GM12878 (cell line): ENCODE measurements around the gene CLPTM1L. TPM values are rescaled to one million over a fixed set of nuclear protein-coding genes. Genes with fewer than 3 reads are reported as not detected.

Experiments used
- ATAC-seq: fragments of 200-7000 bp; cut with Tn5 transposase; 3 replicates; pipeline ENCODE4 v1.9.1; 2020; ENCODE audit warnings: mild to moderate bottlenecking, moderate library complexity
- BruUV-seq: library from RNA; stranded (reverse); fragments of 400-500 nt; replicated peaks from 2 replicates; lab custom pipeline; 2021; lab: Mats Ljungman, UMichigan
- CTCF ChIA-PET: fragments of 300-600 bp; sonication (Branson Sonifier 250); formaldehyde crosslinking; extraction: SDS; loops from one replicate; lab custom pipeline; 2021; ENCODE audit warnings: inconsistent platforms; lab: Yijun Ruan, JAX
- POLR2A ChIA-PET: fragments of 350-600 bp; formaldehyde crosslinking; extraction: SDS; loops from one replicate; lab custom pipeline; 2021; ENCODE audit warnings: inconsistent platforms; lab: Charles Lee
- RAD21 ChIA-PET: fragments of 300-600 bp; sonication (Branson Sonifier 250); formaldehyde crosslinking; loops from one replicate; lab custom pipeline; 2023; ENCODE audit warnings: antibody characterized with exemption; ENCODE audit not compliant: unreplicated experiment; lab: Charles Lee
- SMC1A ChIA-PET: fragments of 300-600 bp; sonication (Branson Sonifier 250); formaldehyde crosslinking; loops from one replicate; lab custom pipeline; 2023; ENCODE audit not compliant: unreplicated experiment, uncharacterized antibody; lab: Charles Lee
- DNase-seq: peaks from one replicate; pipeline ENCODE4 v3.0.0-alpha.2; 2011; ENCODE audit warnings: low read depth, low spot score
- FAIRE-seq: peaks from 3 replicates; lab custom pipeline; 2011; peaks lifted over from hg19 to GRCh38; lab: Jason Lieb, UNC
- H2AFZ ChIP-seq: 2 replicates; pipeline ENCODE4 v1.6.0; 2011; ENCODE audit warnings: low read depth, low read length, control low read depth; ENCODE audit not compliant: control insufficient read depth
- H3K27ac ChIP-seq: 2 replicates; pipeline ENCODE4 v1.5.1; 2011; ENCODE audit warnings: control low read depth; ENCODE audit not compliant: control insufficient read depth, insufficient read depth
- H3K27me3 ChIP-seq, 2 experiments: replicated peaks in 1 of 2; 2 replicates each; pipeline versions ENCODE4 v1.6.0 to v1.6.1; 2011; ENCODE audit warnings: low read length in 1 of 2; ENCODE audit not compliant: control insufficient read depth in 2 of 2, insufficient read depth in 2 of 2
- H3K36me3 ChIP-seq, 2 experiments: 2 replicates each; pipeline ENCODE4 v1.5.1; 2011; ENCODE audit warnings: low read length in 1 of 2; ENCODE audit not compliant: control insufficient read depth in 2 of 2, insufficient read depth in 2 of 2
- H3K4me1 ChIP-seq: 2 replicates; pipeline ENCODE4 v1.6.1; 2011; ENCODE audit warnings: mild to moderate bottlenecking, low read length, moderate library complexity, mixed read lengths; ENCODE audit not compliant: control insufficient read depth, insufficient read depth
- H3K4me2 ChIP-seq: 2 replicates; pipeline ENCODE4 v1.6.0; 2011; ENCODE audit warnings: control low read depth; ENCODE audit not compliant: control insufficient read depth, insufficient read depth
- H3K4me3 ChIP-seq: fragments of 200-600 bp; sonication (generic); 2 replicates; pipeline ENCODE4 v1.5.1; 2016
- H3K79me2 ChIP-seq: 2 replicates; pipeline ENCODE4 v1.6.0; 2011; ENCODE audit warnings: low read length; ENCODE audit not compliant: control insufficient read depth, insufficient read depth
- H3K9ac ChIP-seq: 2 replicates; pipeline ENCODE4 v1.8.0; 2011; ENCODE audit warnings: low read length, control low read depth, mixed read lengths; ENCODE audit not compliant: control insufficient read depth, insufficient read depth
- H3K9me3 ChIP-seq: replicated peaks from 3 replicates; pipeline ENCODE4 v1.5.1; 2011; ENCODE audit warnings: mild to moderate bottlenecking, low read length; ENCODE audit not compliant: control insufficient read depth, insufficient read depth
- H4K20me1 ChIP-seq: 2 replicates; pipeline ENCODE4 v1.6.0; 2011; ENCODE audit not compliant: control insufficient read depth, insufficient read depth
- KAT2A ChIP-seq: conservative IDR thresholded peaks from 2 replicates; pipeline ENCODE4 v1.6.1; 2011; ENCODE audit warnings: low read depth, low read length; ENCODE audit not compliant: control insufficient read depth
- KLF5 ChIP-seq: fragments of 450-650 bp; IDR thresholded peaks from 2 replicates; pipeline ENCODE4 v1.6.1; 2014; ENCODE audit warnings: mild to moderate bottlenecking; ENCODE audit not compliant: partially characterized antibody
- MEF2A ChIP-seq: IDR thresholded peaks from 2 replicates; pipeline ENCODE4 v1.6.1; 2011; ENCODE audit warnings: low read depth, mild to moderate bottlenecking, low read length, moderate library complexity; ENCODE audit not compliant: insufficient read depth
- NRF1 ChIP-seq: conservative IDR thresholded peaks from 2 replicates; pipeline ENCODE4 v1.6.1; 2011; ENCODE audit warnings: mild to moderate bottlenecking, low read depth, low read length, improper control_type of control experiment
- STAT3 ChIP-seq: IDR thresholded peaks from 2 replicates; pipeline ENCODE4 v1.6.1; 2011; ENCODE audit warnings: low read depth, low read length, improper control_type of control experiment
- TBL1XR1 ChIP-seq: IDR thresholded peaks from 2 replicates; pipeline ENCODE4 v1.6.1; 2012; ENCODE audit warnings: low read depth, low read length, improper control_type of control experiment
- WGBS: methylation state at CpG from one replicate; pipeline ENCODE4 v1.1.6; 2016; ENCODE audit warnings: low lambda C conversion rate; ENCODE audit not compliant: insufficient replicate concordance, insufficient coverage; ENCODE audit errors: missing lambda C conversion rate; 5-methylcytosine and 5-hydroxymethylcytosine counted together
- in situ Hi-C: fragments of 300-500 bp; cut with MboI; formaldehyde crosslinking; loops from 9 replicates; pipeline ENCODE4 v1.14.3; 2018; ENCODE audit warnings: mixed read lengths
- intact Hi-C: fragments of 100-400 bp; cut with micrococcal nuclease; formaldehyde crosslinking; loops from one replicate; pipeline ENCODE4 v1.14.2; 2022; ENCODE audit not compliant: unreplicated experiment
- polyA plus RNA-seq, 11 experiments: library from polyadenylated mRNA; depleted of rRNA in 4 of 11; unstranded in 6 of 11; stranded (reverse) in 5 of 11; fragments of >200 nt; fragmentation: Nextera tagmentation in 4 of 11; fragmentation: Illumina TruSeq in 1 of 11; extraction: Ambion mirVana in 4 of 11; extraction: Trizol in 1 of 11; gene quantifications; 1 replicate in 1 of 11; 2 replicates in 10 of 11; pipeline versions ENCODE4 v1.2.1 to v1.2.3, GENCODE V29; 2011 to 2016; ENCODE audit warnings: inconsistent platforms in 2 of 11, missing spikeins in 2 of 11, low read depth in 1 of 11
- total RNA-seq, 4 experiments: library from RNA; depleted of rRNA in 3 of 4; stranded (reverse); fragments of >200 nt in 3 of 4; fragmentation: Illumina TruSeq in 1 of 4; extraction: Trizol in 1 of 4; gene quantifications; 2 replicates each; pipeline versions ENCODE4 v1.2.1 to v1.2.3, GENCODE V29; 2013 to 2021
- TF ChIP-seq, protein P1 (sequence below): fragments of 450-650 bp; IDR thresholded peaks from 2 replicates; pipeline ENCODE4 v1.6.1; 2017; ENCODE audit warnings: mild to moderate bottlenecking, low read depth, inconsistent platforms; ENCODE audit not compliant: poor library complexity, severe bottlenecking

CLPTM1L gene
- total and polyA plus RNA-seq, 10 of the 15 experiments (the other 5 are each of a cell fraction or from before 2014, with no cell fraction given), result 2.9 to 278 (median 135) TPM

GRCh38 chr5:1285883-1286291 is 59.0 kb downstream of the CLPTM1L start:
- FAIRE-seq (no peak), DNase-seq (no peak), ATAC-seq (no peak)
- Histone ChIP-seq H3K9me3 (peaks cover 3% of the 10 kb centered on the region; the same call in 1 of the 3 replicates), H3K79me2 (no peaks in the 10 kb centered on the region), H3K4me1 (no peaks in the 10 kb centered on the region), H4K20me1 (no peaks in the 10 kb centered on the region), H3K4me3 (no peak overlapping the region), H3K9ac (no peak overlapping the region), H3K4me2 (no peak overlapping the region), H3K27me3 (no peaks in the 10 kb centered on the region), H3K27ac (no peak overlapping the region), H3K36me3 (no peaks in the 10 kb centered on the region; a peak in 2 of 4 replicates), H2AFZ (no peak overlapping the region)
- ChIA-PET SMC1A (interaction anchor here (1.1 kb wide), 1 partner anchor 111 kb away, joined by 3 read pairs; no protein-coding TSS in a partner anchor), CTCF (no interaction called here), POLR2A (no interaction called here), RAD21 (no interaction called here)
- intact Hi-C loops, result no loop called here
- in situ Hi-C loops, result no loop called here
- WGBS, result 75% methylated on average over 24 of the region's 25 CpGs
- TF ChIP-seq, protein P1, sequence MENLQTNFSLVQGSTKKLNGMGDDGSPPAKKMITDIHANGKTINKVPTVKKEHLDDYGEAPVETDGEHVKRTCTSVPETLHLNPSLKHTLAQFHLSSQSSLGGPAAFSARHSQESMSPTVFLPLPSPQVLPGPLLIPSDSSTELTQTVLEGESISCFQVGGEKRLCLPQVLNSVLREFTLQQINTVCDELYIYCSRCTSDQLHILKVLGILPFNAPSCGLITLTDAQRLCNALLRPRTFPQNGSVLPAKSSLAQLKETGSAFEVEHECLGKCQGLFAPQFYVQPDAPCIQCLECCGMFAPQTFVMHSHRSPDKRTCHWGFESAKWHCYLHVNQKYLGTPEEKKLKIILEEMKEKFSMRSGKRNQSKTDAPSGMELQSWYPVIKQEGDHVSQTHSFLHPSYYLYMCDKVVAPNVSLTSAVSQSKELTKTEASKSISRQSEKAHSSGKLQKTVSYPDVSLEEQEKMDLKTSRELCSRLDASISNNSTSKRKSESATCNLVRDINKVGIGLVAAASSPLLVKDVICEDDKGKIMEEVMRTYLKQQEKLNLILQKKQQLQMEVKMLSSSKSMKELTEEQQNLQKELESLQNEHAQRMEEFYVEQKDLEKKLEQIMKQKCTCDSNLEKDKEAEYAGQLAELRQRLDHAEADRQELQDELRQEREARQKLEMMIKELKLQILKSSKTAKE, result no peak
- TF ChIP-seq KAT2A (no peak), KLF5 (no peak), NRF1 (no peak), STAT3 (no peak), MEF2A (no peak), TBL1XR1 (no peak)
- BruUV-seq, result no TSS peak
